HEK293 (cell line): Measurements from ENCODE around the gene CSTF1.

Experiments
- CTCF ChIA-PET: fragments of 350-600 bp; formaldehyde crosslinking; extraction: SDS; loops from one replicate; lab custom pipeline; 2021; ENCODE audit warnings: antibody characterized with exemption; lab: Yijun Ruan, JAX
- POLR2A ChIA-PET: fragments of 300-600 bp; formaldehyde crosslinking; extraction: SDS; loops from one replicate; lab custom pipeline; 2020; ENCODE audit warnings: antibody characterized with exemption, inconsistent platforms; lab: Yijun Ruan, JAX
- H3K27ac ChIP-seq: fragments of 200-500 bp; sonication (Bioruptor generic); 2 replicates; pipeline ENCODE4 v1.5.1; 2014; ENCODE audit warnings: low read depth, low read length, control low read depth, inconsistent platforms; ENCODE audit errors: extremely low read depth
- H3K36me3 ChIP-seq, 2 experiments: fragments of 200-500 bp in 1 of 2; sonication (Bioruptor generic) in 1 of 2; 1 replicate in 1 of 2; 2 replicates in 1 of 2; pipeline ENCODE4 v1.5.1; 2014 to 2017; ENCODE audit warnings: inconsistent platforms in 2 of 2, low read length in 2 of 2; ENCODE audit not compliant: control insufficient read depth in 2 of 2, insufficient read depth in 1 of 2
- H3K4me1 ChIP-seq: fragments of 200-500 bp; sonication (Bioruptor generic); 2 replicates; pipeline ENCODE4 v1.5.1; 2014; ENCODE audit warnings: mild to moderate bottlenecking, low read length, inconsistent platforms; ENCODE audit not compliant: control insufficient read depth, insufficient read depth
- H3K4me3 ChIP-seq: 2 replicates; pipeline ENCODE4 v1.5.1; 2011; ENCODE audit warnings: low read depth, mild to moderate bottlenecking, control low read depth, low read length, moderate library complexity
- H3K9me3 ChIP-seq: fragments of 200-500 bp; sonication (Bioruptor generic); 2 replicates; pipeline ENCODE4 v1.5.1; 2014; ENCODE audit warnings: low read depth, low read length, inconsistent platforms; ENCODE audit not compliant: control insufficient read depth, insufficient read depth
- EGR2 ChIP-seq: fragments of 450-650 bp; formaldehyde crosslinking; IDR thresholded peaks from 2 replicates; pipeline ENCODE4 v1.5.1; 2016; ENCODE audit warnings: low read depth, missing biosample characterization, missing genetic modification characterization
- HOXA7 ChIP-seq: sonication (generic); formaldehyde crosslinking; IDR thresholded peaks from 2 replicates; pipeline ENCODE4 v1.8.1; 2022; ENCODE audit warnings: missing genetic modification reagents, borderline replicate concordance
- KLF1 ChIP-seq: fragments of 450-650 bp; formaldehyde crosslinking; IDR thresholded peaks from 2 replicates; pipeline ENCODE4 v1.5.1; 2016; ENCODE audit warnings: missing biosample characterization, missing genetic modification characterization
- OSR2 ChIP-seq: fragments of 450-650 bp; formaldehyde crosslinking; IDR thresholded peaks from 2 replicates; pipeline ENCODE4 v1.5.1; 2016; ENCODE audit warnings: missing biosample characterization, missing genetic modification characterization
- PRDM4 ChIP-seq: fragments of 450-650 bp; formaldehyde crosslinking; IDR thresholded peaks from 2 replicates; pipeline ENCODE4 v1.5.1; 2017; ENCODE audit warnings: missing biosample characterization, missing genetic modification characterization
- SP3 ChIP-seq: fragments of 450-650 bp; formaldehyde crosslinking; IDR thresholded peaks from 2 replicates; pipeline ENCODE4 v1.5.1; 2016; ENCODE audit warnings: missing biosample characterization, missing genetic modification characterization
- ZBTB17 ChIP-seq: fragments of 450-650 bp; formaldehyde crosslinking; IDR thresholded peaks from 2 replicates; pipeline ENCODE4 v1.5.1; 2016; ENCODE audit warnings: missing biosample characterization, missing genetic modification characterization
- ZFHX2 ChIP-seq: fragments of 450-650 bp; formaldehyde crosslinking; conservative IDR thresholded peaks from 2 replicates; pipeline ENCODE4 v1.5.1; 2016; ENCODE audit warnings: missing biosample characterization, missing genetic modification characterization
- ZNF10 ChIP-seq: fragments of 450-650 bp; formaldehyde crosslinking; IDR thresholded peaks from 2 replicates; pipeline ENCODE4 v1.5.1; 2017; ENCODE audit warnings: missing biosample characterization, missing genetic modification characterization
- ZNF239 ChIP-seq: fragments of 450-650 bp; formaldehyde crosslinking; IDR thresholded peaks from 2 replicates; pipeline ENCODE4 v1.5.1; 2016; ENCODE audit warnings: missing biosample characterization, missing genetic modification characterization
- ZNF24 ChIP-seq: fragments of 450-650 bp; formaldehyde crosslinking; IDR thresholded peaks from 2 replicates; pipeline ENCODE4 v1.5.1; 2016; ENCODE audit warnings: missing biosample characterization, missing genetic modification characterization
- ZNF266 ChIP-seq: fragments of 450-650 bp; formaldehyde crosslinking; IDR thresholded peaks from 2 replicates; pipeline ENCODE4 v1.5.1; 2016; ENCODE audit warnings: missing biosample characterization, missing genetic modification characterization, low read depth
- ZNF518A ChIP-seq: fragments of 450-650 bp; formaldehyde crosslinking; conservative IDR thresholded peaks from 2 replicates; pipeline ENCODE4 v1.5.1; 2016; ENCODE audit warnings: low read depth, missing biosample characterization, missing genetic modification characterization
- ZNF521 ChIP-seq: fragments of 450-650 bp; formaldehyde crosslinking; IDR thresholded peaks from 2 replicates; pipeline ENCODE4 v1.5.1; 2017; ENCODE audit warnings: missing biosample characterization, mild to moderate bottlenecking, missing genetic modification characterization
- ZNF561 ChIP-seq: fragments of 450-650 bp; IDR thresholded peaks from 2 replicates; pipeline ENCODE4 v1.5.1; 2018; ENCODE audit warnings: missing biosample characterization, missing genetic modification characterization, borderline replicate concordance
- ZNF623 ChIP-seq: fragments of 450-650 bp; formaldehyde crosslinking; IDR thresholded peaks from 2 replicates; pipeline ENCODE4 v1.5.1; 2016; ENCODE audit warnings: missing biosample characterization, missing genetic modification characterization
- ZNF660 ChIP-seq: fragments of 450-650 bp; IDR thresholded peaks from 2 replicates; pipeline ENCODE4 v1.5.1; 2018; ENCODE audit warnings: missing biosample characterization, mild to moderate bottlenecking, missing genetic modification characterization
- ZNF776 ChIP-seq: fragments of 450-650 bp; formaldehyde crosslinking; IDR thresholded peaks from 2 replicates; pipeline ENCODE4 v1.5.0; 2017; ENCODE audit warnings: missing biosample characterization, missing genetic modification characterization, borderline replicate concordance
- ZNF792 ChIP-seq: fragments of 450-650 bp; formaldehyde crosslinking; IDR thresholded peaks from 2 replicates; pipeline ENCODE4 v1.5.1; 2016; ENCODE audit warnings: missing biosample characterization, missing genetic modification characterization

Gene CSTF1

GRCh38 chr20:56429502-56429901 is 37.1 kb downstream of the CSTF1 start:
- Histone ChIP-seq H3K36me3 (no peaks in the 10 kb centered on the region), H3K4me1 (no peaks in the 10 kb centered on the region), H3K27ac (no peak overlapping the region), H3K9me3 (no peaks in the 10 kb centered on the region), H3K4me3 (no peak overlapping the region)
- ChIA-PET POLR2A (no interaction called here), CTCF (interaction anchor here (0.7 kb wide), 1 partner anchor 469 kb away, joined by 4 read pairs; no protein-coding TSS in a partner anchor)
- no peak for TF ChIP-seq ZBTB17
- TF ChIP-seq ZNF518A (tag by site-specific recombination), result no peak
- peak; percentile 95 for TF ChIP-seq ZFHX2 (tag by site-specific recombination)
- no peak for TF ChIP-seq ZNF24 (tag by site-specific recombination)
- peak; percentile 97 for TF ChIP-seq EGR2 (tag by site-specific recombination)
- TF ChIP-seq ZNF660 (tag by site-specific recombination), result no peak

- POLR2A ChIA-PET, result no interaction called here
- H3K4me1 ChIP-seq, result no peaks in the 10 kb centered on the region
Observed at GRCh38 chr20:56429941-56430340, 37.5 kb downstream of the CSTF1 start.

GRCh38 chr20:56430461-56430860 is 38.0 kb downstream of the CSTF1 start:
- Histone ChIP-seq H3K36me3 (no peaks in the 10 kb centered on the region), H3K4me1 (no peaks in the 10 kb centered on the region), H3K9me3 (no peaks in the 10 kb centered on the region), H3K27ac (no peak overlapping the region), H3K4me3 (no peak overlapping the region)
- TF ChIP-seq PRDM4 (tag by site-specific recombination) (no peak), HOXA7 (CRISPR knock-in tag) (no peak), ZNF792 (tag by site-specific recombination) (no peak), ZNF623 (tag by site-specific recombination) (no peak), ZNF266 (no peak), ZNF239 (tag by site-specific recombination) (no peak), KLF1 (tag by site-specific recombination) (no peak)
- ChIA-PET POLR2A (no interaction called here), CTCF (no interaction called here)

More at GRCh38 chr20:56429941-56430340, 37.5 kb downstream of the CSTF1 start:
- no peaks in the 10 kb centered on the region for H3K36me3 ChIP-seq
- H3K27ac ChIP-seq, result no peak overlapping the region
- TF ChIP-seq ZNF776 (tag by site-specific recombination) (no peak), ZNF561 (tag by site-specific recombination) (no peak), ZNF239 (tag by site-specific recombination) (no peak), OSR2 (tag by site-specific recombination) (no peak), SP3 (tag by site-specific recombination) (no peak), ZNF10 (tag by site-specific recombination) (no peak), ZNF521 (tag by site-specific recombination) (no peak)
- CTCF ChIA-PET, result interaction anchor here (0.7 kb wide), 1 partner anchor 468 kb away, joined by 4 read pairs; no protein-coding TSS in a partner anchor
- H3K4me3 ChIP-seq, result no peak overlapping the region
- H3K9me3 ChIP-seq, result no peaks in the 10 kb centered on the region
